ENCODE measurements around the gene RNLS.

RNLS gene

DNA sequence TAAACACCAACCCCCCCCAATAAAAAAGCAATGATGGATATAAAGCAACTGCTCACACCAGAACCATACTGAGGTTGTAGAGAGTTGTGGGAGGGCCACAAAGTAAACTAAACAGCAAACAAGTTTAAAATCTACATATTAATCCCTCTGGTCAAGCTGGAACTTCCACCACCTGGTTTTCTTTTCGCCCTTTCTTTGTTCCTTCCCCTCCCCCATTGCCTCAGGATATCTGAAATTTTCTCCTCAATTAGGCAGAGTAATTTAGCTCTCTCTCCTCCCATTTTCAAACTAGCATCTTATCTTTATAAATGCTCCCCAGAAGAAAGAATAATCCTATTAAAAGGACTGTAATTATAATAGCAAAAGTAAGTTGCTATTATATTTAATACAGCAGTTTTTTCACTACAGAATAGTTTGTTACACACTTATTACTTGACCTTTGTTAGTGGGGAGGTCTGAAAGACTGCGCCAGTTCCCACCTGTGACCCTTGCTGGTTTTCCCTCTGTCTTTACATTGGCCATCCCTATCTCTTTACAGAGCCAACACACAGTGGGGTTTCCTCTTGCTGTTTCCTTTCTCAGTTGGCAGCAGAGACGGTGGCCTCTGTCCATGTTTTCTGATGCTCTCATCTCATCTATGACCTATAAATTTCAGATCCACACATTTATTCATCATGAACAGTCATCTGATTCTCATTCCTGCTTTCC, 235.4 kb downstream of the RNLS start:
- TF ChIP-seq POLR2AphosphoS5 (IDR thresholded peaks at IDR 0.05; ENCODE audit: low read depth, low read length) (no peak), FOXP2 (optimal IDR thresholded peaks at IDR 0.05; ENCODE audit: borderline replicate concordance, extremely low read depth, extremely low read length, insufficient read depth) (no peak), SIN3A (IDR thresholded peaks at IDR 0.05; ENCODE audit: borderline replicate concordance, insufficient read depth, low read length) (no peak), TAF1 (IDR thresholded peaks at IDR 0.05; ENCODE audit: borderline replicate concordance, insufficient read depth, low read length) (no peak)
- TF ChIP-seq, protein P1, sequence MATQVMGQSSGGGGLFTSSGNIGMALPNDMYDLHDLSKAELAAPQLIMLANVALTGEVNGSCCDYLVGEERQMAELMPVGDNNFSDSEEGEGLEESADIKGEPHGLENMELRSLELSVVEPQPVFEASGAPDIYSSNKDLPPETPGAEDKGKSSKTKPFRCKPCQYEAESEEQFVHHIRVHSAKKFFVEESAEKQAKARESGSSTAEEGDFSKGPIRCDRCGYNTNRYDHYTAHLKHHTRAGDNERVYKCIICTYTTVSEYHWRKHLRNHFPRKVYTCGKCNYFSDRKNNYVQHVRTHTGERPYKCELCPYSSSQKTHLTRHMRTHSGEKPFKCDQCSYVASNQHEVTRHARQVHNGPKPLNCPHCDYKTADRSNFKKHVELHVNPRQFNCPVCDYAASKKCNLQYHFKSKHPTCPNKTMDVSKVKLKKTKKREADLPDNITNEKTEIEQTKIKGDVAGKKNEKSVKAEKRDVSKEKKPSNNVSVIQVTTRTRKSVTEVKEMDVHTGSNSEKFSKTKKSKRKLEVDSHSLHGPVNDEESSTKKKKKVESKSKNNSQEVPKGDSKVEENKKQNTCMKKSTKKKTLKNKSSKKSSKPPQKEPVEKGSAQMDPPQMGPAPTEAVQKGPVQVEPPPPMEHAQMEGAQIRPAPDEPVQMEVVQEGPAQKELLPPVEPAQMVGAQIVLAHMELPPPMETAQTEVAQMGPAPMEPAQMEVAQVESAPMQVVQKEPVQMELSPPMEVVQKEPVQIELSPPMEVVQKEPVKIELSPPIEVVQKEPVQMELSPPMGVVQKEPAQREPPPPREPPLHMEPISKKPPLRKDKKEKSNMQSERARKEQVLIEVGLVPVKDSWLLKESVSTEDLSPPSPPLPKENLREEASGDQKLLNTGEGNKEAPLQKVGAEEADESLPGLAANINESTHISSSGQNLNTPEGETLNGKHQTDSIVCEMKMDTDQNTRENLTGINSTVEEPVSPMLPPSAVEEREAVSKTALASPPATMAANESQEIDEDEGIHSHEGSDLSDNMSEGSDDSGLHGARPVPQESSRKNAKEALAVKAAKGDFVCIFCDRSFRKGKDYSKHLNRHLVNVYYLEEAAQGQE (IDR thresholded peaks at IDR 0.05; ENCODE audit: insufficient read depth in 1 of 2, low read depth in 2 of 2, low read length in 2 of 2), result no peak

DNA sequence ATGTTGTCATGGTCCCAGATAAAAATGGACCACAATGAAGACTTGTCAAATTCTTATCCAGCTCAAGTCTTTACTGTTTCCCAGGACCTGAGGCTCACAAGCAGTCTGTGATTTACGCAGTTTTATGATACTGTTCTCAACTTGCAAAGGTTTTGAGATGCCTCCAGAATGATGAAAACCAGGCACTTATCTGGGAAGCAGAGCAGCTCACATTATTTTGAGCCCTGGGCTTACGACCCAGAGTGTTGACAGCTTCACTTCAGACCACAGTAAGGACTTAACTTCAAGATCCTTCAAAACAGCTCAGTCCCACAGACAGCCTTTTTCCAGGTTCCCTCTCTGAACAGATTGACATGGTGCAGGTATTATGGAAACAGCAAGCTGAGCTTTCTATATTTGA, 236.1 kb downstream of the RNLS start:
- TF ChIP-seq, protein P1 (IDR thresholded peaks at IDR 0.05; ENCODE audit: insufficient read depth in 1 of 2, low read depth in 2 of 2, low read length in 2 of 2), result no peak
- TF ChIP-seq TAF1 (IDR thresholded peaks at IDR 0.05; ENCODE audit: borderline replicate concordance, insufficient read depth, low read length), result no peak
- no peak for TF ChIP-seq SIN3A (IDR thresholded peaks at IDR 0.05; ENCODE audit: borderline replicate concordance, insufficient read depth, low read length)
- TF ChIP-seq POLR2AphosphoS5 (IDR thresholded peaks at IDR 0.05; ENCODE audit: low read depth, low read length), result no peak
- TF ChIP-seq FOXP2 (optimal IDR thresholded peaks at IDR 0.05; ENCODE audit: borderline replicate concordance, extremely low read depth, extremely low read length, insufficient read depth), result no peak

- no peak for TF ChIP-seq TAF1 (IDR thresholded peaks at IDR 0.05; ENCODE audit: borderline replicate concordance, insufficient read depth, low read length)
- TF ChIP-seq, protein P1 (IDR thresholded peaks at IDR 0.05; ENCODE audit: insufficient read depth in 1 of 2, low read depth in 2 of 2, low read length in 2 of 2), result no peak
- TF ChIP-seq POLR2AphosphoS5 (IDR thresholded peaks at IDR 0.05; ENCODE audit: low read depth, low read length), result no peak
- no peak for TF ChIP-seq SIN3A (IDR thresholded peaks at IDR 0.05; ENCODE audit: borderline replicate concordance, insufficient read depth, low read length)
- TF ChIP-seq FOXP2 (optimal IDR thresholded peaks at IDR 0.05; ENCODE audit: borderline replicate concordance, extremely low read depth, extremely low read length, insufficient read depth), result no peak
Observed at GRCh38 chr10:88346144-88346977, 236.8 kb downstream of the RNLS start.

DNA sequence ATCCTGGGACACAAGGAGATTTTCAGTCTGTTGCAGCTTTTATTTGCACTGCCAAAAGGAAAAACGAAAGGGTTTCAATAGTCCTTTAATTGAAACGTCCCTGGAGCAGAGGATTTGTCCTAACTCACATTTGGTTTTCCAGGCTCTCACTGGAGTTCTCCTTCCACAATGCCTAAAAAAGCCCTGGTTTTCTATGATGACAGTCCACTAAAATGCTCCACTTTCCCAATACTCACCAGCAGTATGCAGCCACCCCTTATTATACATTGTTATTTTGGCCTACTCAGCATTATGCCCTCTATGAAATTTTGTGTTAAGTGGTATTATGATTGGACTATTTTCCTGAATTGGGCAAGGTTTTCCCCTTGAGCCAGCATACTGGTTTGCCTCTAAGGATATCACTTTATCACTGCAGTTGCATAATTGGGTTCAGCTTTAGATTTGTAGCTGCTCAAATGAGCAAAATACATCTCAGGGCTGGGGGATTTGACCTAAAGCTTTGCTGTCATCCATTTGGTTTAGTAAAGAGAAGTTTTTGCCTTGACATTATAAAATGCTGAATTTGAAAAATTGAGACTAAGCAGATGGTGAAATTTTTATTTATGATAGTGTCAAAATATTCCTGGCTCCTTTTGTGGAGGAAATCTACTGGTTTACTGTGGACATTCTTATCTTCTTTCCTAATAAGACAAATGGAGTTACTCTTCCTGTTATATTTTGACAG, 239.2 kb downstream of the RNLS start:
- no peak for TF ChIP-seq SIN3A (IDR thresholded peaks at IDR 0.05; ENCODE audit: borderline replicate concordance, insufficient read depth, low read length)

DNA sequence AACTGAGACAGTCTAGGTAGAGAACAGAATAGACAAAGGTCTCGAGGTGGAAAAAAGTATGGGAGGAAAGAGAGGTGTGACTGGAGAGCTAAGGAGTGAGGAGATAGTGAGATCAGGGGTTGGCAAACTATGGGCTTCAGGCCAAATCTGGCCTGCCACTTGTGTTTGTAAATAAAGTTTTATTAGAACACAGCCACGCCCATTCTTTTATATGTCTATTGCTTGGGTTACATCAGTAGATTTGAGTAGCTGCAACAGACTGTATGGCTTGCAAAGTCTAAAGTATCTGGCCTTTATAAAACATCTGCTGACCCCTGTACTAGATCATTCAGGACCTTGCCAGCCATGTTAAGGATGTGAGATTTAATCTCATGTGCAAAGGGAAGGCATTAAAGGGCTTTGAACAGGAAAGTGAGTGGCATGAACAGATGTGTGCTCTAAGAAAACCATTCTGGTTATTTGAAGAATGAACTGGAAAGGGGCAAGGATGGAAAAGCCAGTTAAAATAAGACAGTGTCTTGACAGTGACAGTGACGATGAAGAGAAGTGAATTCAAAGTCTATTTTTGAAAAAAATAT, 240.3 kb downstream of the RNLS start:
- TF ChIP-seq POLR2AphosphoS5 (IDR thresholded peaks at IDR 0.05; ENCODE audit: low read depth, low read length) (no peak), FOXP2 (optimal IDR thresholded peaks at IDR 0.05; ENCODE audit: borderline replicate concordance, extremely low read depth, extremely low read length, insufficient read depth) (no peak), SIN3A (IDR thresholded peaks at IDR 0.05; ENCODE audit: borderline replicate concordance, insufficient read depth, low read length) (no peak), TAF1 (IDR thresholded peaks at IDR 0.05; ENCODE audit: borderline replicate concordance, insufficient read depth, low read length) (no peak)
- TF ChIP-seq, protein P1 (IDR thresholded peaks at IDR 0.05; ENCODE audit: insufficient read depth in 1 of 2, low read depth in 2 of 2, low read length in 2 of 2), result no peak

Measured in PFSK-1 (cell line).